OCI-LY1 (cell line): Measurements from ENCODE around the gene MAGI2.

ENCODE experiments used
- H2AFZ ChIP-seq: fragments of 200-600 bp; sonication (generic), shearing (Covaris generic); 2 replicates; pipeline ENCODE4 v1.6.0; 2014; ENCODE audit warnings: antibody characterized with exemption, mild to moderate bottlenecking, low read length
- H3F3A ChIP-seq: fragments of 200-600 bp; sonication (generic), shearing (Covaris generic); 2 replicates; pipeline ENCODE4 v1.6.0; 2014; ENCODE audit warnings: mild to moderate bottlenecking, antibody characterized with exemption, low read length, moderate library complexity; ENCODE audit not compliant: insufficient read depth
- H3K27ac ChIP-seq: fragments of 200-600 bp; sonication (generic); 2 replicates; pipeline ENCODE4 v1.5.1; 2014; ENCODE audit warnings: low read length, mixed run types, mild to moderate bottlenecking, low read depth; ENCODE audit not compliant: poor library complexity, severe bottlenecking
- H3K27me3 ChIP-seq: fragments of 200-600 bp; sonication (generic); 2 replicates; pipeline ENCODE4 v1.6.0; 2014; ENCODE audit warnings: antibody characterized with exemption, mild to moderate bottlenecking, low read length, moderate library complexity; ENCODE audit not compliant: insufficient read depth
- H3K36me3 ChIP-seq: fragments of 200-600 bp; sonication (generic); 2 replicates; pipeline ENCODE4 v1.6.1; 2014; ENCODE audit warnings: mild to moderate bottlenecking, antibody characterized with exemption, low read length, moderate library complexity, mixed read lengths; ENCODE audit not compliant: insufficient read depth
- H3K4me1 ChIP-seq: fragments of 200-600 bp; sonication (generic); 2 replicates; pipeline ENCODE4 v1.5.1; 2014; ENCODE audit warnings: mild to moderate bottlenecking, low read length, moderate library complexity; ENCODE audit not compliant: insufficient read depth, severe bottlenecking
- H3K4me2 ChIP-seq: fragments of 200-600 bp; sonication (generic), shearing (Covaris generic); 2 replicates; pipeline ENCODE4 v1.6.1; 2014; ENCODE audit warnings: low read length
- H3K4me3 ChIP-seq: fragments of 200-600 bp; sonication (generic); 2 replicates; pipeline ENCODE4 v1.5.1; 2014; ENCODE audit warnings: low read length, low read depth, mild to moderate bottlenecking, mixed read lengths; ENCODE audit not compliant: poor library complexity, severe bottlenecking
- H3K79me2 ChIP-seq: fragments of 200-600 bp; shearing (Covaris generic); 2 replicates; pipeline ENCODE4 v1.6.1; 2016; ENCODE audit warnings: mixed run types, low read length, mixed read lengths; ENCODE audit not compliant: insufficient read depth
- H3K9ac ChIP-seq: fragments of 200-600 bp; sonication (generic), shearing (Covaris generic); 2 replicates; pipeline ENCODE4 v1.6.1; 2014; ENCODE audit warnings: mild to moderate bottlenecking, low read length, mixed read lengths
- H3K9me2 ChIP-seq: fragments of 200-600 bp; sonication (generic), shearing (Covaris generic); 2 replicates; pipeline ENCODE4 v1.6.1; 2014; ENCODE audit warnings: low read depth, mild to moderate bottlenecking, low read length, mixed read lengths
- H3K9me3 ChIP-seq: fragments of 200-600 bp; shearing (Covaris generic); 2 replicates; pipeline ENCODE4 v1.6.1; 2014; ENCODE audit warnings: low read length, mixed read lengths
- H4K20me1 ChIP-seq: fragments of 200-600 bp; sonication (generic), shearing (Covaris generic); 2 replicates; pipeline ENCODE4 v1.6.0; 2016; ENCODE audit warnings: mild to moderate bottlenecking, low read length; ENCODE audit not compliant: insufficient read depth
- CTCF ChIP-seq: fragments of 200-600 bp; sonication (generic), shearing (Covaris generic); IDR thresholded peaks from 2 replicates; pipeline ENCODE4 v1.5.1; 2017; ENCODE audit warnings: mild to moderate bottlenecking, antibody characterized with exemption, low read length, moderate library complexity, mixed read lengths
- EZH2 ChIP-seq: fragments of 200-600 bp; sonication (generic), shearing (Covaris generic); IDR thresholded peaks from 2 replicates; pipeline ENCODE4 v1.8.0; 2017; ENCODE audit warnings: borderline replicate concordance, mixed run types, mild to moderate bottlenecking, antibody characterized with exemption, low read length, moderate library complexity, mixed read lengths

MAGI2 gene

GRCh38 chr7:78638364-78638763, 815.1 kb downstream of the MAGI2 start:
- H3K4me1 ChIP-seq: no peaks in the 10 kb centered on the region
- no peaks in the 10 kb centered on the region for H4K20me1 ChIP-seq
- no peak overlapping the region for H3K4me2 ChIP-seq
- no peaks in the 10 kb centered on the region for H3K36me3 ChIP-seq
- no peaks in the 10 kb centered on the region for H3K27me3 ChIP-seq
- no peaks in the 10 kb centered on the region for H3K9me3 ChIP-seq
- H3K4me3 ChIP-seq: no peak overlapping the region
- H3K9ac ChIP-seq: no peak overlapping the region
- H3K27ac ChIP-seq: no peak overlapping the region
- H3K79me2 ChIP-seq: no peaks in the 10 kb centered on the region
- H3F3A ChIP-seq: no peaks in the 10 kb centered on the region
- no peak overlapping the region for H2AFZ ChIP-seq
- no peak for TF ChIP-seq EZH2
- TF ChIP-seq CTCF: no peak
- no peaks in the 10 kb centered on the region for H3K9me2 ChIP-seq

- Histone ChIP-seq H3K4me1 (no peaks in the 10 kb centered on the region), H3K4me3 (no peak overlapping the region), H3F3A (no peaks in the 10 kb centered on the region), H3K27ac (no peak overlapping the region), H3K79me2 (no peaks in the 10 kb centered on the region), H3K9me2 (no peaks in the 10 kb centered on the region), H3K27me3 (no peaks in the 10 kb centered on the region), H3K36me3 (no peaks in the 10 kb centered on the region), H3K4me2 (no peak overlapping the region), H4K20me1 (no peaks in the 10 kb centered on the region), H3K9me3 (no peaks in the 10 kb centered on the region), H2AFZ (no peak overlapping the region), H3K9ac (no peak overlapping the region)
- TF ChIP-seq CTCF (no peak), EZH2 (no peak)
These were observed 816.7 kb downstream of the MAGI2 start for GRCh38 chr7:78636727-78637126.

- no peaks in the 10 kb centered on the region for H3K79me2 ChIP-seq
- H3K4me3 ChIP-seq: no peak overlapping the region
- H3K9me2 ChIP-seq: no peaks in the 10 kb centered on the region
- no peaks in the 10 kb centered on the region for H3K4me1 ChIP-seq
- H3K36me3 ChIP-seq: no peaks in the 10 kb centered on the region
- no peak overlapping the region for H3K9ac ChIP-seq
- H4K20me1 ChIP-seq: no peaks in the 10 kb centered on the region
- H3K4me2 ChIP-seq: no peak overlapping the region
- H2AFZ ChIP-seq: no peak overlapping the region
- H3F3A ChIP-seq: no peaks in the 10 kb centered on the region
- H3K9me3 ChIP-seq: no peaks in the 10 kb centered on the region
- no peak for TF ChIP-seq CTCF
- TF ChIP-seq EZH2: no peak
- H3K27ac ChIP-seq: no peak overlapping the region
- no peaks in the 10 kb centered on the region for H3K27me3 ChIP-seq
These were observed 818.3 kb downstream of the MAGI2 start for GRCh38 chr7:78635026-78635793.
